WTC11 (cell line): Measurements from ENCODE around the gene ADGRL1. TPM values are rescaled to one million over a fixed set of nuclear protein-coding genes. Genes with fewer than 3 reads are reported as not detected.

Source experiments
- ATAC-seq: fragments of 200-7000 bp; cut with Tn5 transposase; 2 replicates; pipeline ENCODE4 v1.10.0; 2021; ENCODE audit warnings: mild to moderate bottlenecking, moderate library complexity
- CTCF ChIA-PET: fragments of 300-600 bp; sonication (Branson Sonifier 250); formaldehyde crosslinking; loops from one replicate; lab custom pipeline; 2021; ENCODE audit warnings: antibody characterized with exemption; lab: Charles Lee
- POLR2A ChIA-PET: fragments of 350-600 bp; sonication (Branson Sonifier 250); formaldehyde crosslinking; loops from one replicate; lab custom pipeline; 2021; ENCODE audit warnings: antibody characterized with exemption; lab: Charles Lee
- DNase-seq: peaks from one replicate; pipeline ENCODE4 v3.0.0; 2021; ENCODE audit warnings: low spot score
- H3K27ac Mint-ChIP-seq: 2 replicates; pipeline ENCODE4 v1.8.0; 2021; ENCODE audit warnings: mixed read lengths
- H3K27me3 Mint-ChIP-seq: 2 replicates; pipeline ENCODE4 v1.8.0; 2021; ENCODE audit warnings: low read depth, mild to moderate bottlenecking, moderate library complexity, mixed read lengths
- H3K36me3 Mint-ChIP-seq: 2 replicates; pipeline ENCODE4 v1.8.0; 2021; ENCODE audit warnings: mixed read lengths
- H3K4me1 Mint-ChIP-seq: 2 replicates; pipeline ENCODE4 v1.8.0; 2022; ENCODE audit warnings: mixed read lengths
- H3K4me3 Mint-ChIP-seq: 2 replicates; pipeline ENCODE4 v1.8.0; 2021; ENCODE audit warnings: mild to moderate bottlenecking, moderate library complexity, mixed read lengths
- H3K9me3 Mint-ChIP-seq: 2 replicates; pipeline ENCODE4 v1.8.0; 2021; ENCODE audit warnings: mixed read lengths
- ATF1 ChIP-seq: sonication (generic); formaldehyde crosslinking; IDR thresholded peaks from 2 replicates; pipeline ENCODE4 v1.8.1; 2023; ENCODE audit warnings: mild to moderate bottlenecking, moderate library complexity, missing genetic modification reagents
- CBFB ChIP-seq: sonication (generic); formaldehyde crosslinking; IDR thresholded peaks from 2 replicates; pipeline ENCODE4 v1.8.1; 2022; ENCODE audit warnings: mild to moderate bottlenecking, low read depth, missing genetic modification reagents
- CREM ChIP-seq: sonication (generic); formaldehyde crosslinking; IDR thresholded peaks from 2 replicates; pipeline ENCODE4 v1.8.1; 2022; ENCODE audit warnings: mild to moderate bottlenecking, missing genetic modification reagents, moderate library complexity
- CTCF ChIP-seq: fragments of 200-600 bp; IDR thresholded peaks from 2 replicates; pipeline ENCODE4 v1.8.0; 2022; ENCODE audit warnings: antibody characterized with exemption
- E2F1 ChIP-seq: sonication (generic); formaldehyde crosslinking; IDR thresholded peaks from 2 replicates; pipeline ENCODE4 v1.8.0; 2022; ENCODE audit warnings: mild to moderate bottlenecking, missing genetic modification reagents
- ESRRA ChIP-seq: sonication (generic); formaldehyde crosslinking; IDR thresholded peaks from 2 replicates; pipeline ENCODE4 v1.8.1; 2022; ENCODE audit warnings: mild to moderate bottlenecking, missing genetic modification reagents, borderline replicate concordance
- FOXJ3 ChIP-seq: sonication (generic); formaldehyde crosslinking; IDR thresholded peaks from 2 replicates; pipeline ENCODE4 v1.9.0; 2021; ENCODE audit warnings: missing genetic modification reagents, mild to moderate bottlenecking, borderline replicate concordance
- FOXP1 ChIP-seq: sonication (generic); formaldehyde crosslinking; IDR thresholded peaks from 2 replicates; pipeline ENCODE4 v1.8.0; 2022; ENCODE audit warnings: missing genetic modification reagents, mild to moderate bottlenecking, moderate library complexity, borderline replicate concordance
- HMGXB4 ChIP-seq: sonication (generic); formaldehyde crosslinking; IDR thresholded peaks from 2 replicates; pipeline ENCODE4 v1.8.1; 2023; ENCODE audit warnings: mild to moderate bottlenecking, moderate library complexity, missing genetic modification reagents
- IRF1 ChIP-seq: sonication (generic); formaldehyde crosslinking; IDR thresholded peaks from 2 replicates; pipeline ENCODE4 v1.8.0; 2023; ENCODE audit warnings: missing genetic modification reagents
- MAX ChIP-seq: sonication (generic); formaldehyde crosslinking; IDR thresholded peaks from 2 replicates; pipeline ENCODE4 v1.8.0; 2022; ENCODE audit warnings: mild to moderate bottlenecking, missing genetic modification reagents
- MLX ChIP-seq: sonication (generic); formaldehyde crosslinking; IDR thresholded peaks from 2 replicates; pipeline ENCODE4 v1.8.1; 2023; ENCODE audit warnings: mild to moderate bottlenecking, missing genetic modification reagents, moderate library complexity
- MYBL2 ChIP-seq: sonication (generic); formaldehyde crosslinking; IDR thresholded peaks from 2 replicates; pipeline ENCODE4 v1.8.1; 2023; ENCODE audit warnings: mild to moderate bottlenecking, moderate library complexity, missing genetic modification reagents
- NFYB ChIP-seq: sonication (generic); formaldehyde crosslinking; conservative IDR thresholded peaks from 2 replicates; pipeline ENCODE4 v1.8.0; 2022; ENCODE audit warnings: low read depth, missing genetic modification reagents
- NR2C2 ChIP-seq: sonication (generic); formaldehyde crosslinking; IDR thresholded peaks from 2 replicates; pipeline ENCODE4 v1.8.0; 2022; ENCODE audit warnings: mild to moderate bottlenecking, missing genetic modification reagents
- NR3C1 ChIP-seq: sonication (generic); formaldehyde crosslinking; conservative IDR thresholded peaks from 2 replicates; pipeline ENCODE4 v1.8.1; 2023; ENCODE audit warnings: low read depth, mild to moderate bottlenecking, missing genetic modification reagents
- OVOL2 ChIP-seq: fragments of 250-450 bp; sonication (Bioruptor Pico); IDR thresholded peaks from 2 replicates; pipeline ENCODE4 v1.9.0; 2021; ENCODE audit warnings: mild to moderate bottlenecking, borderline replicate concordance
- RORB ChIP-seq: fragments of 250-450 bp; sonication (Bioruptor Pico); IDR thresholded peaks from 2 replicates; pipeline ENCODE4 v1.9.0; 2021; ENCODE audit warnings: mild to moderate bottlenecking
- SOX15 ChIP-seq: fragments of 250-450 bp; sonication (Bioruptor Pico); IDR thresholded peaks from 2 replicates; pipeline ENCODE4 v1.9.0; 2021; ENCODE audit warnings: mild to moderate bottlenecking
- TEAD1 ChIP-seq: sonication (generic); formaldehyde crosslinking; IDR thresholded peaks from 2 replicates; pipeline ENCODE4 v1.8.0; 2022; ENCODE audit warnings: mild to moderate bottlenecking, missing genetic modification reagents
- TP53 ChIP-seq: sonication (generic); formaldehyde crosslinking; IDR thresholded peaks from 2 replicates; pipeline ENCODE4 v1.8.1; 2023; ENCODE audit warnings: mild to moderate bottlenecking, missing genetic modification reagents
- ZNF121 ChIP-seq: sonication (generic); formaldehyde crosslinking; IDR thresholded peaks from 2 replicates; pipeline ENCODE4 v1.8.0; 2023; ENCODE audit warnings: missing genetic modification reagents
- ZNF232 ChIP-seq: sonication (generic); formaldehyde crosslinking; IDR thresholded peaks from 2 replicates; pipeline ENCODE4 v1.8.0; 2022; ENCODE audit warnings: mild to moderate bottlenecking, missing genetic modification reagents
- ZNF416 ChIP-seq: fragments of 250-450 bp; sonication (Bioruptor Pico); IDR thresholded peaks from 2 replicates; pipeline ENCODE4 v1.9.0; 2021; ENCODE audit warnings: mild to moderate bottlenecking, inconsistent platforms
- total RNA-seq: library from RNA; stranded (reverse); gene quantifications from 3 replicates; pipeline ENCODE4 v1.2.3, GENCODE V29; 2021

The ADGRL1 gene
- total RNA-seq, 1 experiment from 2014 or later: 128 TPM

- no peak for TF ChIP-seq FOXP1 (CRISPR knock-in tag)
- TF ChIP-seq CTCF: no peak
- no peak for TF ChIP-seq TEAD1 (CRISPR knock-in tag)
- no peak for TF ChIP-seq ZNF416 (CRISPR knock-in tag)
- TF ChIP-seq MLX (CRISPR knock-in tag): no peak
- TF ChIP-seq HMGXB4 (CRISPR knock-in tag): no peak
Measured at GRCh38 chr19:14160017-14160703, 45.8 kb downstream of the ADGRL1 start (continued).

- DNase-seq (no peak), ATAC-seq (no peak)
- Mint-ChIP-seq H3K36me3 (peaks cover 40% of the 10 kb centered on the region), H3K9me3 (no peaks in the 10 kb centered on the region), H3K4me1 (no peaks in the 10 kb centered on the region), H3K27me3 (no peaks in the 10 kb centered on the region), H3K27ac (no peak overlapping the region), H3K4me3 (no peak overlapping the region)
- ChIA-PET POLR2A (no interaction called here), CTCF (interaction anchor here (0.5 to 1.7 kb wide), 4 partner anchors 22 to 247 kb away, joined by 3 to 5 read pairs (median 3); no protein-coding TSS in a partner anchor)
- TF ChIP-seq CREM (no peak), NR2C2 (CRISPR knock-in tag) (no peak), OVOL2 (CRISPR knock-in tag) (no peak), MAX (CRISPR knock-in tag) (no peak), RORB (CRISPR knock-in tag) (no peak), ZNF121 (CRISPR knock-in tag) (no peak), CBFB (CRISPR knock-in tag) (no peak), SOX15 (no peak), CTCF (no peak), MYBL2 (CRISPR knock-in tag) (no peak), FOXJ3 (CRISPR knock-in tag) (no peak)
Measured at GRCh38 chr19:14159059-14159458, 46.9 kb downstream of the ADGRL1 start.

- Mint-ChIP-seq H3K27ac (no peak overlapping the region), H3K4me3 (no peak overlapping the region), H3K36me3 (peaks cover 41% of the 10 kb centered on the region), H3K27me3 (no peaks in the 10 kb centered on the region), H3K9me3 (no peaks in the 10 kb centered on the region), H3K4me1 (no peaks in the 10 kb centered on the region)
- ChIA-PET POLR2A (no interaction called here), CTCF (interaction anchor here (0.5 to 1.7 kb wide), 7 partner anchors 9 to 322 kb away, joined by 3 to 9 read pairs (median 3); no protein-coding TSS in a partner anchor)
- DNase-seq (no peak), ATAC-seq (no peak)
- TF ChIP-seq NFYB (CRISPR knock-in tag): no peak
- no peak for TF ChIP-seq ESRRA (CRISPR knock-in tag)
- no peak for TF ChIP-seq IRF1 (CRISPR knock-in tag)
- TF ChIP-seq ZNF416 (CRISPR knock-in tag): no peak
- TF ChIP-seq FOXP1 (CRISPR knock-in tag): no peak
- TF ChIP-seq NR3C1 (CRISPR knock-in tag): no peak
- no peak for TF ChIP-seq RORB (CRISPR knock-in tag)
- TF ChIP-seq ZNF232 (CRISPR knock-in tag): no peak
- no peak for TF ChIP-seq SOX15
- no peak for TF ChIP-seq TP53 (CRISPR knock-in tag)
- TF ChIP-seq E2F1 (CRISPR knock-in tag): no peak
- no peak for TF ChIP-seq ATF1 (CRISPR knock-in tag)
Measured at GRCh38 chr19:14158276-14159023, 47.5 kb downstream of the ADGRL1 start.
